GM23338 (cell line): ENCODE measurements around the gene WFDC10A.

ENCODE experiments used
- CREB1 ChIP-seq: fragments of 250-450 bp; sonication (Bioruptor Pico); IDR thresholded peaks from 2 replicates; pipeline ENCODE4 v1.5.0; 2020; ENCODE audit warnings: low read depth, mild to moderate bottlenecking, moderate library complexity
- CTCF ChIP-seq, 2 experiments: fragments of 200-600 bp in 1 of 2; sonication (generic) in 1 of 2; conservative IDR thresholded peaks; 2 replicates each; pipeline versions ENCODE4 v1.5.1 to v1.6.1; 2016 to 2017; ENCODE audit warnings: antibody characterized with exemption in 2 of 2, low read depth in 2 of 2, mild to moderate bottlenecking in 2 of 2, moderate library complexity in 1 of 2
- ETS1 ChIP-seq: IDR thresholded peaks from 2 replicates; pipeline ENCODE4 v1.6.1; 2016; ENCODE audit warnings: antibody characterized with exemption
- EZH2 ChIP-seq: fragments of 200-600 bp; sonication (generic); IDR thresholded peaks from one replicate; pipeline ENCODE4 v1.8.0; 2017; ENCODE audit warnings: antibody characterized with exemption, mild to moderate bottlenecking, low read depth; ENCODE audit not compliant: unreplicated experiment
- NANOG ChIP-seq: IDR thresholded peaks from 2 replicates; pipeline ENCODE4 v1.6.1; 2016; ENCODE audit warnings: antibody characterized with exemption, borderline replicate concordance
- REST ChIP-seq: IDR thresholded peaks from one replicate; pipeline ENCODE4 v1.6.1; 2018; ENCODE audit warnings: antibody characterized with exemption; ENCODE audit not compliant: unreplicated experiment
- ZNF331 ChIP-seq: fragments of 250-450 bp; sonication (Bioruptor Pico); IDR thresholded peaks from 2 replicates; pipeline ENCODE4 v1.5.0; 2020; ENCODE audit warnings: low read depth, mild to moderate bottlenecking, moderate library complexity

GRCh38 chr20:45647441-45648050, 18.0 kb downstream of the WFDC10A start:
- no peak for TF ChIP-seq EZH2
- TF ChIP-seq CTCF (conservative IDR thresholded peaks at IDR 0.05; ENCODE audit: low read depth in 2 of 2) = no peak
- TF ChIP-seq CREB1 (CRISPR knock-in tag) = no peak
- TF ChIP-seq ETS1 = no peak
- no peak for TF ChIP-seq ZNF331 (CRISPR knock-in tag)
- no peak for TF ChIP-seq NANOG
- no peak for TF ChIP-seq REST
